Left colon (tissue), 2 donors: ENCODE results near the gene FASTKD3. TPM values are rescaled to one million over a fixed set of nuclear protein-coding genes. Genes with fewer than 3 reads are reported as not detected.
A peak's percentile ranks its signal among the peaks of the same experiment; 100 is the strongest.

Experiments
- ATAC-seq: fragments of 200-7000 bp; cut with Tn5 transposase; one replicate; pipeline ENCODE4 v1.9.1; 2020; ENCODE audit warnings: mild to moderate bottlenecking, moderate library complexity
- DNase-seq, 2 donors: peaks; one replicate each; pipeline ENCODE4 v3.0.0-alpha.2; 2020
- intact Hi-C, 2 donors: fragments of 100-400 bp; cut with DNase I in 1 of 2; cut with micrococcal nuclease in 1 of 2; formaldehyde crosslinking; loops; one replicate each; pipeline versions ENCODE4 v1.11.2 to v1.14.0; 2022; cut with DNase I, micrococcal nuclease
- total RNA-seq, 2 donors: library from RNA; stranded (reverse); fragmentation: NEBNext Ultra II Directional; extraction: Animal tissue kit (Norgen Biotek cat#: 25700); gene quantifications; one replicate each; pipeline ENCODE4 v1.2.1, GENCODE V29; 2021
- donor health status: DM: no; HTN: no; CAD: no.
- donor health status: DM: yes; HTN: yes; CAD: no.

The FASTKD3 gene
- total RNA-seq, 2 donors from 2014 or later: 7.6 to 11.3 TPM

DNA sequence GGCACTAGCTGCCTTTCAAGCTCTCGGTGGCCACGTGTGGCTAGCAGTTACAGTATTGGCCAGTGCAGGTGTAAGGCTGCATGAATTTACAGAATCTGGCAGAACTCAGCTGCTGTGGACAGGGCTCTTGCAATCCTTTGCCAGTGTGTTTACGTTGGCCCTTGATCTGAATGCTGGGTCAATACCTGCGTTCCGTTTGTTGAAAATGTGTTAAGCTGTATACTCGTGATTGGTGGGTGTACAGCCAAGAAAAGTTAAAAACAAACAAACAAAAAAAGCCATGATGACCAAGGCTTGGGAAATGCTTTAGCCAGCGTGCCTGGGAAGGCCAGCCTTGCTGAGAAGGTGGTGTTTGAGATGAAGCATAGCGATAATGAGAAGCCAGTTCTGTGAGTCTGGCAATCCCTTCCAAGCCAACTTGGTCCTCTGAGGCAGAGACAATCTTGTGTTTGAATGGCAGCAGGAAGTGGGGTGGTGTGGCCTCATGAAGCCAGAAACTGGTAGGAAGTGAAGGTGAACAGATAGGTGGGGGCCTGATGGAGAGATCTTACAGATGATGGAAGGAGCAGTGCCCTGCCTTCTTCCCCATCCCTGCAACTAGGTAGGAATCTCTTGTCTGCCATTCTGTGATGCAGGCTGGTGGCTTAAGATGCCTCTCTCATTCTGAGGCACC, 17.1 kb downstream of the FASTKD3 start:
- intact Hi-C loops: no loop called here
- ATAC-seq (no peak), DNase-seq (no peak)

DNA sequence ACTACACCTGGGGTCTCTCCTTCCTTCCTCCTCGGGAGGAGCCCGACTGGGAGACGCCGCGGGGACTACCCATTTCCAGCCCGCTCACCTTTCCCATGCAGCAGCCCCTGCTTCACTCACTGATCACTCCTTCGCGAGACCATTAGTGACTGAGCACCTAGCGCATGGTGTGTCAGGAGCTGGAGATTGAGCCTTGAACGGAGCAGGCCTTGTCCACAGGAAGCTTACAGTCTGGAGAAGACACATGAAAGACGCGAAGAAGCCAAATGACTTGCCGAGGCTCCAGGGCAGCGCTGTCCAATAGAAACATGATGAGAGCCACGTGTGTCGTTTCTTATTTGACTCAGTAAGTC, 17.6 kb downstream of the FASTKD3 start:
- DNase-seq (no peak), ATAC-seq (no peak)
- intact Hi-C loops: no loop called here

DNA sequence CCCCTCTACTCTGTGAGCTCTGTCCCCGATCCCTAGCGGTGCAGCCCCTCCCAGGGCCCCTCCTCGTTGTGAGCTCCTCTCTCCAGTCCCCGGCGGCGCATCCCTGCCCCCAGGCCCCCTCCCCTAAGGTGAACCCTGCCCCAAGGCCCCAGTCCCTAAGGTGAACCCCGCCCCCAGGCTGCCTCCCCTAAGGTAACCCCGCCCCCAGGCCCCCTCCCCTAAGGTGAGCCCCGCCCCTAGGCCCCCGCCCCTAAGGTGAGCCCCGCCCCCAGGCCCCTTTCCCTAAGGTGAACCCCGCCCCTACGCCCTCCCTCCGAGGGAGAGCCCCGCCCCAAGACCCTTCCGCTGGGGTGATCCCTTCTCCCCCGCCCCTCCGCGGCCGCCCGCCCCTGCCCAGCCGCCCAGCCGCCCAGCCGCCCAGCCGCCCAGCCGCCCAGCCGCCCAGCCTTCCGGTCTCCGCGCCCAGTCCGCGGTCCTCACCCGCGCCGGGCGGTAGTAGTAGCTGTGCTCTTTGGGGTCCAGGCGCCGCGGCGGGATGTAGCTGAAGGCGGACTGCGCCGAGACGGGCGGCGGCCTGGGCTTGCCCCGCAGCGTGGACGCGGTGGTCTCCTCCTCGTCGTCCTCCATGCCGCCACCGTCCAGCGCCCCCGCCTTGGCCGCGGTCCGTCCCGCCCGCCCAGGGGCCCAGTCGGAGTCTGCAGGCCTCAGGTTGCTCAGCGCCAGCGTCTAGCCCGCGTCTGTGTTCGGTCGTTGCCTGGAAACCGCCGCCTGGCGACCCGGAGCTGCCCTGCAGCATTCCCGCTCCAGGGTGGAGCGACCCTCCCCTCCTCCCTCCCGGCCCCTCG, 18.2 kb downstream of the FASTKD3 start, which contains the start of gene CFAP90:
CFAP90 (minus strand) TSS at position 739 of the 845 bp plus-strand sequence; CDS start at position 627, 112 bp downstream.
- intact Hi-C loops: no loop called here
- peak; percentile 67 for ATAC-seq
- peak in 1 of 2 donors; percentile 40 for DNase-seq

DNA sequence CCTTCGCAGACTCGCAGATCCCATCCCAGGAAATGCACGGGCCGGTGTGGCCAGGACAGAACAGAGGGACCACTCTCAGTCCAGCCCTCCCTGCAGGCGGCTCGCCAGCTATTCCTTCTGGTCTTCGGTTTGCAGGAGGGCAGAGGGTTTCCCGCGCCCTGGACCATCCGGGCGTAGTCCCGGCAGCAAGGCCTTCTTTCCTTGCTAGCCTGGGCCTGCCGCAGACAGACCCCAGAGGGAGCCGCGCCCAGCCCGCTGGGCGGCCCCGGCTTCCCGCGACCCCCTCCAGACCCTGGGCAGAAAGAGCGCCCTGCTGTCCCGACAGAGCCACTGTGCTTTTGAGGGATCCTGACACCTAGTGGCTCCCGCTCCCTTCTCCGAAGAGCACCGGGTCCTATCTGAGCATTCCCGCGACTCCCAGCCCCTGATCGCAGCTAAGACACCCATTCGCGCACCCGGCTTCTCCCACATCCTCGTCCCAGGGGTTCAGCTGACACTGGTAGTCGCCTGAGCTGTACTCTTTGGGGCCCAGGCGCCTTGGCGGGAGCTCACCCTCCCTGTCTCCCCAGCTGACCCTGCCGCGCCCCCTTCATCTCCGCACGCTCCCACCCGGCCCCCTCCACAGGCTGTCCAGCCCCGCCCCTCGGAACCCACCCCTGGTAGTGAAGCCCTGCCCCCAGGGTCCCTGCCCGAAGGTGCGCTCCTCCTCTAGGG, 19.0 kb downstream of the FASTKD3 start:
- peak; percentile 51 for ATAC-seq
- intact Hi-C loops: no loop called here
- peak in 1 of 2 donors; percentile 14 for DNase-seq

DNA sequence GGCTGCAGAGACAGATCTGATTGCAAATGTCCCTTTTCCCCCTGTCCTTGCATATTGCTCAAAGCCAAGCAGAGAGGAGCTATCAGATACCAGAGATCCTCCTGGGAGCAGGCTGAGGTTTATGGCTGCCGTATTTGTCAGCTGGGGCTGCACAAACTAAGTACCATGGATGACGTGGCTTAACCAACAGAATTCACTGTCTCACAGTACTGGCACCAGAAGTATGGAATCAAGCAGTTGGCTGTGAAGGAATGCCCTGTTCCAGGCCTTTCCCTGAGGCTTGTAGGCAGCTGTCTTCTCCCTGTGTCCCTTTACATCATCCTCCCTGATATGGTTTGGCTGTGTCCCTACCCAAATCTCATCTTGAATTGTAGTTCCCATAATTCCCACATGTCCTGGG, 20.5 kb downstream of the FASTKD3 start:
- ATAC-seq (no peak), DNase-seq (no peak)
- intact Hi-C loops: no loop called here

DNA sequence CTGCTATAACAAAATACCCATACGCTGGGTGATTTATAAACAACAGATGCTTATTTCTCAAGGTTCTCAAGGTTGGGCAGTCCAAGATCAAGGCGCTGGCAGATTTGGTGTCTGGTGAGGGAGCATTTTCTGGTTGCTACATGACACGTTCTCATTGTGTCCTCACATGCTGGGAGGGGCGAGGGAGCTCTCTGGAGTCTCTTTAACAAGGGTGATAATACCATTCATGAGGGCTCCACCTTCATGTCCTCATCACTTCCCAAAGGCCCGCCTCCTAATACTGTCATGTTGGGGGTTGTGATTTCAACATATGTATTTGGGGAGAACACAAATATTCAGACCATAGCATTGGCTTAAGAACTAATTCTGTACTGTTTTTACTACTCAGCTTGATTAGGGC, 22.5 kb downstream of the FASTKD3 start:
- intact Hi-C loops: no loop called here
- DNase-seq (no peak), ATAC-seq (no peak)

DNA sequence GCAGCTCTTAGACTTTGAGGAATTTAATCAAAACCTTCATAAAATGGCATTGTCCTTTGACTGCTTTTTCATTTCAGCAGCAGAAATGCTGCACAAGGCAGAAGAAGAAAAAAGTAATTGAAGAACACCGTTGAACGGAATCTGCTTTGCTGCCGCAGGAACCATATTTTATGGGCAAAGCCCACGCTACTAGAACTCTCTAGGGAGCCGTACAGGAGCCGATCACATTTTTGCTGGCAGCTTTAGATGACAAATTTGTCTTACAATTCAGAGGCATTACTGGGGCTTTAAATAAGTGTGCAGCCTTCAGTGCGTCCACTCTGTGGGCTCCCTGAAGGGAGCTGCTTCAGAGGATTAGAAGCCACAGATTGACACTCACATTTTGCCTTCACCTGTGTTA, 23.3 kb downstream of the FASTKD3 start:
- no peak for ATAC-seq
- no peak for DNase-seq
- intact Hi-C loops: no loop called here

DNA sequence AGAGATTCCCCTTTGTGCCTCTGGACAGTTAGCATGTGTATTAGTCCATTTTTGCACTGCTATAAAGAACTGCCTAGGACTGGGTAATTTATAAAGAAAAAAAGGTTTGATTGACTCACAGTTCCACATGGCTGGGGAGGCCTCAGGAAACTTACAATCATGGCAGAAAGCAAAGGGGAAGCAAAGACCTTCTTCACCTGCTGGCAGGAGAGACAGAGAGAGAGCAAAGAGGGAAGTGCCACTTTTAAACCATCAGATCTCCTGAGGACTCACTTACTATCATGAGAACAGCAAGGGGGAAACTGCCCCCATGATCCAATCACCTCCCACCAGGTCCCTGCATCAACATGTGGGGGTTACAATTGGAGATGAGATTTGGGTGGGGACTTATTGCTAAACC, 23.9 kb downstream of the FASTKD3 start:
- ATAC-seq: no peak
- no peak for DNase-seq
- intact Hi-C loops: no loop called here

DNA sequence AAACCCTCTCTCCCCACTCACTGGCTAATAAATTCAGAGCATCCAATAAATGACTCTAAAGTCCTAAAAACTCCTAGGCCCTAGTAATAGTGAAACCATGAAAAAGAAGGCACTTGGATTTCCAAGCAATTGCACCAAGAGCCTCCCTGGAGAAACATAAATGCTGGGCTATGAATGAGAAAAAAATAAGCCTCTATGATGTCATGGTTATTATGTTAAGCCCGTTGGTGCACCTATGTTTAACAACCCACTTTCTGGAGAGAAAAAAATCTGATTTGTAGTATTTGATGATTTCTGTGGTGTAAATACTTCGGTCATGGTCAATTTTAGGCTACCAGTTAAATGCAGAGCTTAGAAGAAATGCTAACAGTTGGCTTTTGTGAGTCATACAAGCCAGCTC, 26.3 kb downstream of the FASTKD3 start:
- ATAC-seq (no peak), DNase-seq (no peak)
- intact Hi-C loops: no loop called here

DNA sequence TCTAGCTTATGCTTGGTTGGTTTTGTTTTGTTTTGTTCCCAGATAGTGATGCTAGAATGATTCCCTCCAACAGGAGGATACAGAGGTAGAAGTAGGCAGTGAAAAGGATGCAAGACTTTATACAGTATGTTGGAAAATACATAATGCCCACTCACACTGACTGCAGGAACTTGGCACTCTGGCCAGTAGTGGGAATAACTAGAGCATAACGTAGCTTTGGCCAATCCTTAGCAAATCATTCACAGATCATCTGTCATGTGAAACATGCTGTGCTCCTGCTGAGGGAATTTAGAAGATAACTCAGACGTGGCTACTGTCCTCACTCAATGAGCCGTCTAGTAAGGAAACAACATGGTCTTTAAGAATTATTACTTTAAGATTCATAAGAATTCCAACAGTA, 31.4 kb downstream of the FASTKD3 start:
- DNase-seq (no peak), ATAC-seq (no peak)
- intact Hi-C loops: no loop called here

DNA sequence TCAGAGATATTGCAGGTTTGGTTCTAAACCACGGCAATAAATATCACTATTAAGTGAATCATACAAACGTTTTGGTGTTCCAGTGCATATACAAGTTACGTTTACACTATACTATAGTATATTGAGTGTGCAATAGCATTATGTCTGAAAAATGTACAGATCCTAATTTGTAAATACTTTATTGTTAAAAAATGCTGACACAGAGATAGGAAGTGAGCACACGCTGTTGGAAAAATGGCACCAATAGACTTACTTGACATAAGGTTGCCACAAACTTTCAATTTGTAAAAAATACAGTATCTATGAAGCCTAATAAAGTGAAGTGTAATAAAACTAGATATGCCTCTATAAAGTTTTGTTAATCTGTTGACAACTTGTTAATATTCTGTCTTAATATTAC, 33.8 kb downstream of the FASTKD3 start:
- intact Hi-C loops: no loop called here
- no peak for DNase-seq
- ATAC-seq: no peak

DNA sequence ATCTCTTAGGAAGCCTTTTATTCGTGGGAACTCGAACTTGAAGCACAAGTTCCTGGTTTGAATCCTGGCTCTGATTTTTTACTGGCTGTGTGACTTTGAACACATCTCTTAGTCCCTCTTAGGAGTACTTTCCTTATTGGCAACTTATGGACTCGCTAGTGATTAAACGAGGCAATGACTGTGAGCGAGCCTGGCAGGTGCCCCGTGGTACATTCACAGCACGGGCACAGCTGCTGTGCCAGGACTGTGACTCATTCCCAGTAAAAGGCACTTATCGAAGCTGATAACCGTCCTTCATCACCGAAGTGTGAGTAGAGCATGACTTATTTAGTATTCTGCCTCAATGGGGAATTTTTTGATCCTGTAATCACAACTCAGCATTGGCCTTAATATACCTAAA, 40.6 kb downstream of the FASTKD3 start:
- ATAC-seq (peak; percentile 48), DNase-seq (no peak)
- intact Hi-C loops: no loop called here

DNA sequence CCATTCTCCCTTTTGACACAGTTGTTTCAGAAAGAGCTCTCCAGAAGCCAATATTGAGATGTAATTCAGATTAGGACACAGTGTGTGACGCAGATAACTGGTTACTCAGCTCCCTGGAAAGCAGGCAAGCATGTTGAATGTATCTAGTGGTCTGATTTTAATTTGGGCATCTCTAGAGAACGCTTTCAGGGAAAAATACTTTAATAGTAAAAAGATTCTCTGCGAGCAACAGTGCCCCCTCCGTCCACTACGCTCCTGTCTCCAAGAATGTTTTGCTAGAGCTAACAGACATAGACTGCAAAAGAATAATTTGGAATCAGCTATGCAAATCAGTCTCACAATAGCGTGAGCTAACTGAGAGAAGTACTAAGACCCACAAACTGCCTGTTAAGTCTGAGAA, 41.2 kb downstream of the FASTKD3 start:
- ATAC-seq: no peak
- intact Hi-C loops: no loop called here

DNA sequence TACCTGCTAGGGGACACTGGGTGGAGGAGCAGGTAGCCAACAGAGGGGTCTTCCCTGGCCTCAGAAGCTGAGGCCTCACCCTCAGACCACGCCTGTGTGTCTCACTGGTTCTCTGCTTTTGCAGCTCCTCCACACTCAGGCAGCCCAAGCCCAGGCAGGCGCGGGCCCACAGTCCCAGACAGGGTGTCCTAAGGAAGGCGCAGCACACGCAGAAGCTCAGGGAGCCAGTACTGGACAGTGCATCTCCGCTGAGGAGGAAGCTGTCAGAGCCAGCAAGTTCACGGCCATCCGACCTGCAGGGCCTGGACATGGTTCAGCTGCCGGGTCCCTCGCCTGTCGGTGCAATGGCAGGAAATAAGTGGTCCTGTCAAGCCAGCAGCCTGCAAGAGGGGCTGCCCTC, 43.2 kb downstream of the FASTKD3 start:
- DNase-seq (no peak), ATAC-seq (no peak)
- intact Hi-C loops: no loop called here

More for the DNA sequence above, 41.2 kb downstream of the FASTKD3 start:
- DNase-seq: no peak

DNA sequence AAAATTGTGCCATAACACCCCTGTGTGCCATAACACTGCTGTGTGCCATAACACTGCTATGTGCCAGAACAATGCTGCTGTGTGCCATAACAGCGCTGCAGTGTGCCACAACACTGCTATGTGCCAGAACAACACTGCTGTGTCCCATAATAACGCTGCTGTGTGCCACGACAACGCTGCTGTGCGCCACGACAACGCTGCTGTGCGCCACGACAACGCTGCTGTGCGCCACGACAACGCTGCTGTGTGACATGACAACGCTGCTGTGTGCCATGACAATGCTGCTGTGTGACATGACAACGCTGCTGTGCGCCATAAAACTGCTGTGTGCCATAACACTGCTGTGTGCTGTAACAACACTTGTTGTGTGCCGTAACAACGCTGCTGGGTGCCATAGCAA, 43.8 kb downstream of the FASTKD3 start:
- ATAC-seq (no peak), DNase-seq (no peak)
- intact Hi-C loops: no loop called here

DNA sequence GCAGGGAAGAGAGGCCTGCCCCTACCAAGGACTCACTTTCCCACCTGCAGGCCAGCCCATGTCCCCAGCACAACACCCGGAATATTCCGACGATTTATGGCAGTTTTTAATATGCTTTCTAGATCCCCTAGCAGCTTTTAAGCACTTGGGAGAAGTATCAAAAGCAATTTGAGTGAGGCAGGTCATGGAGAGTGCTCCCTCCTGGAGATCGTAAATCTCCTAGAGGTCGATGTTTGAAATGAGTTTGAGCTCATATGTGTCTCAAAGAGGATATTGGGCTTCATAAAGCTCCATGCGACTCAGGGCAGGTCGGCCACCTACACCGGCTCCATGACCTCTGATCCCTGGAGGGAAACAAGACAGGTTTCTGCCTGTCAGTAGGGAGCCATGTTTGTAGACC, 45.2 kb downstream of the FASTKD3 start:
- intact Hi-C loops: no loop called here
- ATAC-seq (no peak), DNase-seq (no peak)

DNA sequence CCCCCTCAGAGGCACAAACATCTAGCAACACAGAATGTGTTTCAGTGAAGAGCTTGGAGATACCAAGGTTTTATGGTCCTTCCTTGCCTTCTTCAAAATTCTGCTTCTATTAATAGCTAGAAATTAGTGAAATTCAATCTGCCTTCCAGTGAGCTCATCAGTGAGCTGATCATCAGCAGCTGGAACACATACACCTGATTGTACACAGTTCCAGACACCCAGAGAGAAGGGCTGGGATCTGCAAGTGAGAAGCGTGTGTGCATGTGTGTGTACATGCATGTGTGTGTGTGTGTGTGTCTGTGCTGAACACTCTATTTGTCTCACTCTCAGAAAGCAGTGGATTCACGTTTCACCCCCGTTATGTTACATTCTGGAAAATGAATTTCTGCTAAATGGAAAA, 46.4 kb downstream of the FASTKD3 start:
- intact Hi-C loops: no loop called here
- DNase-seq: no peak
- no peak for ATAC-seq

DNA sequence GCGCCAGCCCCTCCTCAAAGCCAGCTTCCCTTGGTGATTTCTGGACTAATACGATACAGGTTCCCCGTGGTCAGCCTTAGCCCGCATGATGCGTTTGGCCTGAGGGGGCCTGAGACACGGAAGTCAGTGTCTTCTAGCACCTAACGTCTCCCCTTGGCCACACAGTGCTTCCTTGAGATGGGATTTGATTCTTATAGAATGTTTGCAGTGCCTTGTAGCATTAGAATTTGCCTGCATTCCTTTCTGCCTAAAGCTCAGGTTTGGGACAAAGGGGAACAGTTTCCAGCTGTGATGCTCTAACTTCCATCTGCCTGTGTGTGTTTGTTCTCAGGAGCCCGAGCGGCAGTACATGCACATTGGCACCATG, 52.3 kb downstream of the FASTKD3 start:
- intact Hi-C loops: no loop called here
- ATAC-seq: peak; percentile 8
- no peak for DNase-seq

DNA sequence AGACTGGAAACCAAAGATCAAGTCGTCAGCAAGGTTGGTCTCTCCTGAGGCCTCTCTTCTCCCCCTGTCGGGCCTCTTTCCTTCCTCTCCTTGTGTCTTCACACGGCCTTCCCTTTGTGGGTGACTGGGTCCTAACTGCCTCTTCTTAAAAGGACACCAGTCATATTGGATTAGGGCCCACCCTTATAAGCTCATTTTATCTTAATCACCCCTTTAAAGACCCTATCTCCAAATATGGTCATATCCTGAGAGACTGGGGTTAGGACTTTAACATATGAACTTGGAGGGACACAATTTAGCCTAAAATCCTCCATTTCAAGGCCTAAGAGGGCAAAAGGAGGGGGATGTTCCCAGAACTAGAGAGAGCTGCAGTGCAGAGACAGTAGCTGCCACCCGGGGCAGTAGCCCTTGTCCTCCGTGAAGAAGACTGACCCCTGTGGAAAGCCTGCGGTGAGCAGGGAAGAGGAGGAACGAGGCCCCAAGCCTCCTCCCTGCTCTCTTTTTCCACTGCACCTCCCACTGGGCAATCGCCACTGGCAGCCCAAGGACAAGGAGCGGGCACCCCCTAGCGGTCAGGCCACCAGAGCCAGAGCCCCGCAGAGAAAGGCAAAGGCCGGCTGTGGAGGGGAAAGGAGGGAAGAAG, 52.8 kb downstream of the FASTKD3 start:
- intact Hi-C loops: no loop called here
- DNase-seq (peak; percentile 71 to 83), ATAC-seq (peak; percentile 91)

DNA sequence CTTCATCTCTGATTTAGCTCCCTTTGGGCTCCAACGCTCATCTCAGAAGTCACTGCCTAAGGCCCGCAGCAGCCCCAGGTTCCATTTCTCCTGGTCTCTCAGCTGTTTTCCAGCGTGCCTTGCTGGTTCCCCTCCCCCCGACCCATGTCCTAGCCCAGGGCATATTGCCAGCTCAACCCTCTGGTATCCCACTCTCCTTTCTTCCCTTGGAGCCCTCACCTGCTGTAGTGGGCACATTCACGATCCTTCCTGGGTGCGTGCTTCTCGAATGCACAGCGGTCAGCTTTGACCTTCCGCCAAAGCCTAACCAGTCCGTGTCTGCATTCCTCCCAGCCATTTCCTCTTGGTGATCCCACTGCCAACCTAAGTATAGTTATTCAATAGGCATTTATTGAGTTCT, 54.0 kb downstream of the FASTKD3 start:
- ATAC-seq (no peak), DNase-seq (no peak)
- intact Hi-C loops: no loop called here
